ENCODE data around the gene CRHR2. TPM values are rescaled to one million over a fixed set of nuclear protein-coding genes. Genes with fewer than 3 reads are reported as not detected.
A peak's percentile ranks its signal among the peaks of the same experiment; 100 is the strongest.

CRHR2 gene
- total and polyA plus RNA-seq, 3 experiments from 2014 or later, result not detected

- H3K4me1 Mint-ChIP-seq, result peaks cover 0 to 3% (median 2%) of the 10 kb centered on the region in 3 donors
- Histone ChIP-seq H3K4me1 (ENCODE audit: insufficient read depth, low read length) (no peaks in the 10 kb centered on the region), H3K36me3 (ENCODE audit: insufficient read depth, low read length) (peaks cover 55% of the 10 kb centered on the region), H3K27me3 (ENCODE audit: insufficient read depth, low read length, poor library complexity, severe bottlenecking) (no peaks in the 10 kb centered on the region), H3K9me3 (ENCODE audit: low read length) (no peaks in the 10 kb centered on the region), H3K4me3 (ENCODE audit: low read length) (no peak overlapping the region), H3K27ac (ENCODE audit: low read depth, low read length) (no peak overlapping the region)
- ChIA-PET POLR2A (no interaction called here), CTCF (interaction anchor here (0.7 to 1.5 kb wide), 3 partner anchors 119 to 1254 kb away, joined by 3 to 4 read pairs (median 4); no protein-coding TSS in a partner anchor)
- no peak overlapping the region for H3K4me3 Mint-ChIP-seq
- peak overlapping the region in 2 of 8 donors; percentile 36 to 47 for H3K27ac Mint-ChIP-seq
- no peak for DNase-seq
- no peaks in the 10 kb centered on the region for H3K27me3 Mint-ChIP-seq
- peaks cover 16 to 83% (median 28%) of the 10 kb centered on the region in 3 donors for H3K36me3 Mint-ChIP-seq
- H3K9me3 Mint-ChIP-seq, result no peaks in the 10 kb centered on the region
These were observed 63.3 kb downstream of the CRHR2 start for GRCh38 chr7:30618961-30619360.

GRCh38 chr7:30618080-30618676 lies 64.1 kb downstream of the CRHR2 start:
- Histone ChIP-seq H3K4me3 (ENCODE audit: low read length) (no peak overlapping the region), H3K27ac (ENCODE audit: low read depth, low read length) (no peak overlapping the region), H3K4me1 (ENCODE audit: insufficient read depth, low read length) (no peaks in the 10 kb centered on the region), H3K9me3 (ENCODE audit: low read length) (no peaks in the 10 kb centered on the region), H3K27me3 (ENCODE audit: insufficient read depth, low read length, poor library complexity, severe bottlenecking) (no peaks in the 10 kb centered on the region), H3K36me3 (ENCODE audit: insufficient read depth, low read length) (peaks cover 55% of the 10 kb centered on the region)
- Mint-ChIP-seq H3K4me3 (no peak overlapping the region), H3K27me3 (no peaks in the 10 kb centered on the region), H3K27ac (no peak overlapping the region), H3K36me3 (peaks cover 10 to 84% (median 23%) of the 10 kb centered on the region in 3 donors), H3K4me1 (peaks cover 4 to 10% (median 8%) of the 10 kb centered on the region in 3 donors), H3K9me3 (no peaks in the 10 kb centered on the region)
- ChIA-PET POLR2A (no interaction called here), CTCF (interaction anchor here (0.9 kb wide), 1 partner anchor 11 kb away, joined by 3 read pairs; no protein-coding TSS in a partner anchor)
- DNase-seq, result no peak

GRCh38 chr7:30617359-30617758 lies 64.9 kb downstream of the CRHR2 start:
- Mint-ChIP-seq H3K27ac (peak overlapping the region in 1 of 8 donors; percentile 10), H3K9me3 (no peaks in the 10 kb centered on the region), H3K4me3 (no peak overlapping the region), H3K27me3 (no peaks in the 10 kb centered on the region), H3K36me3 (peaks cover 10 to 89% (median 24%) of the 10 kb centered on the region in 3 donors), H3K4me1 (peaks cover 9 to 18% (median 13%) of the 10 kb centered on the region in 3 donors)
- ChIA-PET CTCF (no interaction called here), POLR2A (no interaction called here)
- no peaks in the 10 kb centered on the region for H3K27me3 ChIP-seq (ENCODE audit: insufficient read depth, low read length, poor library complexity, severe bottlenecking)
- no peak overlapping the region for H3K4me3 ChIP-seq (ENCODE audit: low read length)
- no peak for DNase-seq
- peaks cover 54% of the 10 kb centered on the region for H3K36me3 ChIP-seq (ENCODE audit: insufficient read depth, low read length)
- H3K4me1 ChIP-seq (ENCODE audit: insufficient read depth, low read length), result no peaks in the 10 kb centered on the region
- H3K27ac ChIP-seq (ENCODE audit: low read depth, low read length), result no peak overlapping the region
- no peaks in the 10 kb centered on the region for H3K9me3 ChIP-seq (ENCODE audit: low read length)

GRCh38 chr7:30616318-30616717 lies 65.9 kb downstream of the CRHR2 start:
- Histone ChIP-seq H3K27me3 (ENCODE audit: insufficient read depth, low read length, poor library complexity, severe bottlenecking) (no peaks in the 10 kb centered on the region), H3K4me1 (ENCODE audit: insufficient read depth, low read length) (no peaks in the 10 kb centered on the region), H3K4me3 (ENCODE audit: low read length) (no peak overlapping the region), H3K36me3 (ENCODE audit: insufficient read depth, low read length) (peaks cover 47% of the 10 kb centered on the region), H3K27ac (ENCODE audit: low read depth, low read length) (no peak overlapping the region), H3K9me3 (ENCODE audit: low read length) (no peaks in the 10 kb centered on the region)
- H3K27ac Mint-ChIP-seq, result no peak overlapping the region
- no peak overlapping the region for H3K4me3 Mint-ChIP-seq
- peaks cover 10 to 87% (median 19%) of the 10 kb centered on the region in 3 donors for H3K36me3 Mint-ChIP-seq
- DNase-seq, result no peak
- H3K27me3 Mint-ChIP-seq, result no peaks in the 10 kb centered on the region
- CTCF ChIA-PET, result no interaction called here
- POLR2A ChIA-PET, result no interaction called here
- peaks cover 9 to 24% (median 13%) of the 10 kb centered on the region in 3 donors for H3K4me1 Mint-ChIP-seq
- no peaks in the 10 kb centered on the region for H3K9me3 Mint-ChIP-seq

- Histone ChIP-seq H3K27me3 (ENCODE audit: insufficient read depth, low read length, poor library complexity, severe bottlenecking) (no peaks in the 10 kb centered on the region), H3K27ac (ENCODE audit: low read depth, low read length) (no peak overlapping the region), H3K4me3 (ENCODE audit: low read length) (no peak overlapping the region), H3K36me3 (ENCODE audit: insufficient read depth, low read length) (peaks cover 43% of the 10 kb centered on the region), H3K9me3 (ENCODE audit: low read length) (no peaks in the 10 kb centered on the region), H3K4me1 (ENCODE audit: insufficient read depth, low read length) (no peaks in the 10 kb centered on the region)
- ChIA-PET CTCF (interaction anchor here (1.4 kb wide), 1 partner anchor 15 kb away, joined by 3 read pairs; no protein-coding TSS in a partner anchor), POLR2A (no interaction called here)
- Mint-ChIP-seq H3K4me1 (peaks cover 11 to 33% (median 19%) of the 10 kb centered on the region in 3 donors), H3K36me3 (peaks cover 7 to 92% (median 31%) of the 10 kb centered on the region in 3 donors), H3K4me3 (no peak overlapping the region), H3K27ac (peak overlapping the region in 5 of 8 donors; percentile 18 to 74 (median 44)), H3K9me3 (no peaks in the 10 kb centered on the region), H3K27me3 (no peaks in the 10 kb centered on the region)
- DNase-seq, result no peak
These were observed 68.6 kb downstream of the CRHR2 start for GRCh38 chr7:30613366-30614325.

GRCh38 chr7:30612658-30613265 lies 69.5 kb downstream of the CRHR2 start:
- Histone ChIP-seq H3K27ac (ENCODE audit: low read depth, low read length) (no peak overlapping the region), H3K27me3 (ENCODE audit: insufficient read depth, low read length, poor library complexity, severe bottlenecking) (no peaks in the 10 kb centered on the region), H3K36me3 (ENCODE audit: insufficient read depth, low read length) (peaks cover 47% of the 10 kb centered on the region), H3K9me3 (ENCODE audit: low read length) (no peaks in the 10 kb centered on the region), H3K4me3 (ENCODE audit: low read length) (no peak overlapping the region), H3K4me1 (ENCODE audit: insufficient read depth, low read length) (no peaks in the 10 kb centered on the region)
- Mint-ChIP-seq H3K4me3 (no peak overlapping the region), H3K27ac (peak overlapping the region in 6 of 8 donors; percentile 5 to 74 (median 60)), H3K9me3 (no peaks in the 10 kb centered on the region), H3K27me3 (no peaks in the 10 kb centered on the region), H3K36me3 (peaks cover 7 to 93% (median 30%) of the 10 kb centered on the region in 3 donors), H3K4me1 (peaks cover 11 to 40% (median 21%) of the 10 kb centered on the region in 3 donors)
- CTCF ChIA-PET, result no interaction called here
- POLR2A ChIA-PET, result no interaction called here
- no peak for DNase-seq

GRCh38 chr7:30605832-30606231 lies 76.4 kb downstream of the CRHR2 start:
- H3K36me3 Mint-ChIP-seq, result peaks cover 7 to 88% (median 51%) of the 10 kb centered on the region in 3 donors
- ChIA-PET CTCF (no interaction called here), POLR2A (no interaction called here)
- no peak for DNase-seq
- Histone ChIP-seq H3K4me3 (ENCODE audit: low read length) (no peak overlapping the region), H3K9me3 (ENCODE audit: low read length) (no peaks in the 10 kb centered on the region), H3K27ac (ENCODE audit: low read depth, low read length) (no peak overlapping the region), H3K4me1 (ENCODE audit: insufficient read depth, low read length) (no peaks in the 10 kb centered on the region), H3K27me3 (ENCODE audit: insufficient read depth, low read length, poor library complexity, severe bottlenecking) (no peaks in the 10 kb centered on the region), H3K36me3 (ENCODE audit: insufficient read depth, low read length) (peaks cover 47% of the 10 kb centered on the region)
- no peaks in the 10 kb centered on the region for H3K27me3 Mint-ChIP-seq
- no peaks in the 10 kb centered on the region for H3K9me3 Mint-ChIP-seq
- H3K4me3 Mint-ChIP-seq, result no peak overlapping the region
- peaks cover 5 to 29% (median 13%) of the 10 kb centered on the region in 3 donors for H3K4me1 Mint-ChIP-seq
- no peak overlapping the region for H3K27ac Mint-ChIP-seq
